GM13976 (cell line): ENCODE results near the gene SRGAP1.

Experiments
- DNase-seq: peaks from one replicate; pipeline ENCODE4 v3.0.0; 2012; ENCODE audit warnings: low spot score
- in situ Hi-C: fragments of 300-500 bp; cut with MboI; formaldehyde crosslinking; loops from one replicate; pipeline ENCODE4 v1.12.0; 2022; ENCODE audit warnings: low sequenced_read_pairs, mixed read lengths, inconsistent platforms; ENCODE audit not compliant: unreplicated experiment
- TF ChIP-seq, protein P1 (sequence below): IDR thresholded peaks from 2 replicates; pipeline ENCODE4 v1.5.1; 2012; ENCODE audit warnings: borderline replicate concordance, mild to moderate bottlenecking; ENCODE audit not compliant: insufficient read depth; ENCODE audit errors: extremely low read depth, missing control alignments, control extremely low read depth

SRGAP1 gene

DNA sequence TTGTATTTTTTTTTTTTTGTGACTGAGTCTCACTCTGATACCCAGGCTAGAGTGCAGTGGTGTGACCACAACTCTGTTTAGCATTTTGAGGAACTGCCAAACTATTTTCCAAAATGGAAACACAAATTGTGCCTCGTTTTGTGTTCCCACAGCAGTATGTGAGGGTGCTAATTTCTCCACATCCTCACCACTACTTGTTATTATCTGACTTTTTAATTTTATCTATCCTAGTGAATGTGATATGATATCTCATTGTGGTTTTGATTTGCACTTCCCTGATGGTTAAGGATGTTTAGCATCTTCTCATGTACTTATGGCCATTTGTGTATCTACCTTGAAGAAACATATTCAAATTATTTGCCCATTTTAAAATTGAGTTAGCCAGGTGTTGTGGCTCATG, 62.4 kb downstream of the SRGAP1 start:
- in situ Hi-C loops = no loop called here
- TF ChIP-seq, protein P1, sequence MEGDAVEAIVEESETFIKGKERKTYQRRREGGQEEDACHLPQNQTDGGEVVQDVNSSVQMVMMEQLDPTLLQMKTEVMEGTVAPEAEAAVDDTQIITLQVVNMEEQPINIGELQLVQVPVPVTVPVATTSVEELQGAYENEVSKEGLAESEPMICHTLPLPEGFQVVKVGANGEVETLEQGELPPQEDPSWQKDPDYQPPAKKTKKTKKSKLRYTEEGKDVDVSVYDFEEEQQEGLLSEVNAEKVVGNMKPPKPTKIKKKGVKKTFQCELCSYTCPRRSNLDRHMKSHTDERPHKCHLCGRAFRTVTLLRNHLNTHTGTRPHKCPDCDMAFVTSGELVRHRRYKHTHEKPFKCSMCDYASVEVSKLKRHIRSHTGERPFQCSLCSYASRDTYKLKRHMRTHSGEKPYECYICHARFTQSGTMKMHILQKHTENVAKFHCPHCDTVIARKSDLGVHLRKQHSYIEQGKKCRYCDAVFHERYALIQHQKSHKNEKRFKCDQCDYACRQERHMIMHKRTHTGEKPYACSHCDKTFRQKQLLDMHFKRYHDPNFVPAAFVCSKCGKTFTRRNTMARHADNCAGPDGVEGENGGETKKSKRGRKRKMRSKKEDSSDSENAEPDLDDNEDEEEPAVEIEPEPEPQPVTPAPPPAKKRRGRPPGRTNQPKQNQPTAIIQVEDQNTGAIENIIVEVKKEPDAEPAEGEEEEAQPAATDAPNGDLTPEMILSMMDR = no peak
- no peak for DNase-seq

GRCh38 chr12:63907561-63907960, 63.1 kb downstream of the SRGAP1 start:
- in situ Hi-C loops = no loop called here
- TF ChIP-seq, protein P1 = no peak
- DNase-seq = no peak

DNA sequence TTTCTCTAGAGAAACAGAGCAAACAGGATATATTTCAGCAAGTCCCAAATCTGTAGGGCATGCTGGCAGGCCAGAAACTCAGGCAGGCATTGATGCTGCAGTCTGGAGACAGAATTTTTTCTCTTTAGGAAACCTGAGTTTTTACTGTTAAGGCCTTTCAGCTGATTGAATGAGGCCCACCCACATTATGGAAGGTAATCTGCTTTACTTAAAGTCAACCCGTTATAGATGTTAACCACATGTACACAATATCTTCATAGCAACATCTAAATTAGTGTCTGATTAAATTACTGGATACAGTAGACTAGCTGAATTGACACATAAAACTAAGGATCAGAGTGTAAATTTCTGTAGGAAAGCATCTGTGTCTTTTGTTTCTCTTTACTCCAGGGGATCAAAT, 65.2 kb downstream of the SRGAP1 start:
- DNase-seq = no peak
- TF ChIP-seq, protein P1 = no peak
- in situ Hi-C loops = no loop called here

DNA sequence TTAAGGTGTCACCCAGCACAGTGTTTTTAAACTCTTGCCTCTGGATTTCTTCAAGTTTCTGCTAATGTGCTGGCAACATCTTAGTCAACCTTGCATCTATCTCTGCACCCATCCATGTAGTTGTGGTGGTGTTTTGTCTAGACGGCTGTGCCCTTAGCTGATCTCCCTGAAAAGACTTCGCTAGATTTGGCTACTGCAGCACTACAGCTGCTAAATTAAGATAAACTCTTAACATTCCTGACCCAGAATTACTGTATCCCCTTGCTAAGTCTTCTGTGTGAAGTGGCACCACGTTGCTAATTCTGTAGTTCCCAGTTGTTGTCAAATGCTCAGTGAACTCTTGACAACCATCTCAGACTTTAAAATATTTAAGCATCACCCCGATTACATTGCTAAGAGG, 66.8 kb downstream of the SRGAP1 start:
- in situ Hi-C loops = no loop called here
- no peak for DNase-seq
- TF ChIP-seq, protein P1 = no peak

GRCh38 chr12:63912651-63913050, 68.2 kb downstream of the SRGAP1 start:
- no peak for DNase-seq
- in situ Hi-C loops = no loop called here
- TF ChIP-seq, protein P1 = no peak

DNA sequence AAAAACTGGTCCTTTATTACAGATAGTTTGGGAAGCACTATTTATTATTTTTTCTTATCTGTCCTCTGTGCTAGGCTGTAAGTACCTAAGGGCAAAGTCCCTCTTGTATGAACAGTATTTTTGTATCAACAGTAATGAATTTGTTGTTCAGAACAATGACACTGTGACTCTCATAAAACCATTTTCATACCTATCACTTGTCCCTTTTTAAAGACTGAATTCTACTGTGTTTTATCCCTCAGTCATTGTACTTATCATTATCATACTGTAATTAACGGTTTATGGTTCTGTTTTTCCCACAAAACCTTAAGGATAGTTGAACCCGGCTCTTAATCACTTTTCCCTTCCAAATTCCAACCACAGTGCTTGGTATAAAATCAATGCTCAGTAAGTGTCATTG, 69.4 kb downstream of the SRGAP1 start:
- in situ Hi-C loops = no loop called here
- TF ChIP-seq, protein P1 = no peak
- DNase-seq = no peak
